HG03196 (cell line): Measurements from ENCODE around the gene UPF3B.
"Not testable (repeated sequence)": the region's sequence is repeated elsewhere in the genome, so short reads cannot be mapped to it uniquely, and the experiment has no call there.

ENCODE experiments used
- ATAC-seq: cut with Tn5 transposase; IDR thresholded peaks from one replicate; pipeline ENCODE4 v1.9.1; 2021; ENCODE audit not compliant: unreplicated experiment

Gene UPF3B

DNA sequence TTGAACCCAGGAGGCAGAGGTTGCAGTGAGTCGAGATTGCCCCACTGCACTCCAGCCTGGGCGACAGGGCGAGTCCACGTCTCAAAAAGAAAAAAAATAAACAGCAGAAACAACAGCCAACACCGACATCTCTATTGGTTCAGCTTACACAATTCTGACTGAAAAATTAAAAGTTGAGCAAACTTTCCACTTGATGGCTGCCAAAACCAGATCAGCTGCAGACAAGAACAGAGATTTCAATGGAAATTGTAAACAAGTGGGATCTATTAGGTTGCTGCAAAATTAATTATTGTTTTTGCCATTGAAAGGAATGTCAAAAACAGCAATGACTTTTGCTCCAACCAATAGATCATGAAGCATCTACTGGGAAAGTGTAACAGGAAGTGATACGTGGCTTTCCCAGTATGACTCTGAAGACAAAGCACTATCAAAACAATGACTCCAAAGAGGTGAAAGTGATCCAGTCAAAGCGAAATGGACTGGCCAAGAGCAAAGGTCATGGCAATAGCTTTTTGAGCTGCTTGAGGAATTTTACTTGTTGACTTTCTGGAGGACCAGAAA lies 26.3 kb downstream of the UPF3B start:
- ATAC-seq: no peak

DNA sequence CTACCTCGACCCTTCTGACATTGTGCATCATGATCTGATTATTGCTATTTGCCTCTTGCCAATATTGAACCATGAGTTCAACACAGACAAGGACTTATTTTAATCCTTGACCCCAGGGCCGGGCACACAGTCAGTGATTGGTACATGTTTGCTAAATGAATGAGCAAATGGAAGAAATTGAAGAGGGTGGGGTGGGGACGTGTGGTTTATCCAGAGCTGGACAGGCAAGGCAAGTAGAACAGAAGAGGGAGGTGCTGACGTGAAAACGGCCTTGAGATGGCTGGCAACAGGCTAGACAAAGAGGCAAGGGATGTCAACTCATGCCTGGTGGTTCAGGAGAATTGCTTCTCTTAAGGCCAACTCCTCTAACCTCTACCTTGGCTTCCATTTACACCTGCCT lies 28.5 kb downstream of the UPF3B start:
- not testable (repeated sequence) for ATAC-seq

DNA sequence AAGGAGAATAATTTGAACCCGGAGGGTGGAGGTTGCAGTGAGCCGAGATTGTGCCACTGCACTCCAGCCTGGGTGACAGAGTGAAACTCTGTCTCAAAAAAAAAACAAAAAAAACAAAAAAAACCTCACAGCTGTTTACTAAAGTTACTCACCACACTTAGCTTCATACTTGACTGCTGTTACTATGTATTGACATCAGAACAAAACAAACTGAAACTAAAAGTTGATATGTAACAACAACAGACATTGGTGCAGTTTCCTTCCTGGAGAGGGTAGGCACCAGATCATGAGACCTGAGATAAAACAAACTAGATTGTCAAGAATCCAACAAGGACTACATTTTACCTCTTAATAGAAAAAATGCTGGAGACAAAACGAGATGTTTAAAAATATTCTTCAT lies 31.1 kb downstream of the UPF3B start:
- peak; percentile 95 for ATAC-seq

DNA sequence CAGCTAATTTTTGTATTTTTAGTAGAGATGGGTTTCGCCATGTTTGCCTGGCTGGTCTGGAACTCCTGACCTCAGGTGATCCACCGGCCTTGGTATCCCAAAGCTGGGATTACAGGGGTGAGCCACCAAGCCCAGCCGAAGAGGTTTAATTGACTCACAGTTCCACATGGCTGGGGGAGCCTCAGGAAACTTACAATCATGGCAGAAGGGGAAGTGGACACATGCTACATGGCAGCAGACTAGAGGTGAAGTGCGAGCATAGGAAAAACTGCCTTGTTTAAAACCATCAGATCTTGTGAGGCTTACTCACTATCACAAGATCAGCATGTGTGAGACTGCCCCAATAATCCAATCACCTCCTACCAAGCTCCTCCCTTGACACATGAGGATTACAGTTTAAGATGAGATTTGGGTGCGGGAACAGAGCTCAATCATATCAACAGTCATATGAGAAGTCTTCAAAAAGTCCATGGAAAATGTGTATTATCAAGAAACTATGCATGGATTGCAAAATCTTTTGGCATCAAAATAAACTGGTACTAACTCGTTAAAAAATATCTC lies 35.6 kb downstream of the UPF3B start:
- ATAC-seq: no peak

DNA sequence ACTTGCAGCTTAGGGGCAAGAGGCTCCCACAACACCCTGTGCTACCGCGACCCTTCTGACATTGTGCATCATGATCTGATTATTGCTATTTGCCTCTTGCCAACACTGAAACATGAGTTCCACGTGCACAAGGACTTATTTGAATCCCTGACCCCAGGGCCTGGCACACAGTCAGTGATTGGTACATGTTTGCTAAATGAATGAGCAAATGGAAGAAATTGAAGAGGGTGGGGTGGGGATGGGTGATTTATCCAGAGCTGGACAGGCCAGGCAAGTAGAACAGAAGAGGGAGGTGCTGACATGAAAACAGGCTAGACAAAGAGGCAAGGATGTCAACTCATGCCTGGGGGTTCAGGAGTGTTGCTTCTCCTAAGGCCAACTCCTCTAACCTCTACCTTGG lies 36.5 kb downstream of the UPF3B start:
- no peak for ATAC-seq

DNA sequence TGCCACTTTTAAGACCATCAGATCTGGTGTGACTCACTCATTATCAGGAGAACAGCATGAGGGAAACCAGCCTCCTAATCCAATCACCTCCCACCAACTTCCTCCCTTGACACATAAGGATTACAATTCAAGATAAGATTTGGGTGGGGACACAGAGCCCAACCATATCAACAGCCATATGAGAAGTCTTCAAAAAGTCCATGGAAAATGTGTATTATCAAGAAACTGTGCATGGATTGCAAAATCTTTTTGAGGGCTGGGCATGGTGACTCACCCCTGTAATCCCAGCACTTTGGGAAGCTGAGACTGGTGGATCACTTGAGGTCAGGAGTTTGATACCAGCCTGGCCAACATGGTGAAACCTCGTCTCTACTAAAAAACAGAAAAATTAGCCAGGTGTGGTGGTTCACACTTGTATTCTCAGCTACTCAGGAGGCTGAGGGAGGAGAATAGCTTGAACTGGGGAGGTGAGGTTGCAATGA lies 43.5 kb downstream of the UPF3B start:
- no peak for ATAC-seq

DNA sequence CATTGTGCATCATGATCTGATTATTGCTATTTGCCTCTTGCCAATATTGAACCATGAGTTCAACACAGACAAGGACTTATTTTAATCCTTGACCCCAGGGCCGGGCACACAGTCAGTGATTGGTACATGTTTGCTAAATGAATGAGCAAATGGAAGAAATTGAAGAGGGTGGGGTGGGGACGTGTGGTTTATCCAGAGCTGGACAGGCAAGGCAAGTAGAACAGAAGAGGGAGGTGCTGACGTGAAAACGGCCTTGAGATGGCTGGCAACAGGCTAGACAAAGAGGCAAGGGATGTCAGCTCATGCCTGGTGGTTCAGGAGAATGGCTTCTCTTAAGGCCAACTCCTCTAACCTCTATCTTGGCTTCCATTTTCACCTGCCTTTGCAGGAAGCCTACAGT lies 44.3 kb downstream of the UPF3B start:
- ATAC-seq: not testable (repeated sequence)

DNA sequence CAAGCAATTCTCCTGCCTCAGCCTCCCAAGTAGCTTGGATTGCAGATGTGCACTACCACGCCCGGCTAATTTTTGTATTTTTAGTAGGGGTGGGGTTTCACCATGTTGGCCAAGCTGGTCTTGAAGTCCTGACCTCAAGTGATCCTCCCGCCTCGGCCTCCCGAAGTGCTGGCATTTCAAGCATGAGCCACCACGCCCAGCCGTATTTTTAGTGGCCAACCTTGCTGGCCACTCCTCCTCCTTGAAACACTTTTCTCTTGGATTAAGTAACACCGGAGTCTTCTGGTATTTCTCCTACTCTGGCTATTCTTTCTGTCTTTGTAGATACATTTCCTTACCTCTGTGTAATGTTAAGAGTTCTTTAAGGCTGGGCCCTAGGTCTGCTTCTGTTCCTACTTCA lies 50.2 kb downstream of the UPF3B start:
- no peak for ATAC-seq

DNA sequence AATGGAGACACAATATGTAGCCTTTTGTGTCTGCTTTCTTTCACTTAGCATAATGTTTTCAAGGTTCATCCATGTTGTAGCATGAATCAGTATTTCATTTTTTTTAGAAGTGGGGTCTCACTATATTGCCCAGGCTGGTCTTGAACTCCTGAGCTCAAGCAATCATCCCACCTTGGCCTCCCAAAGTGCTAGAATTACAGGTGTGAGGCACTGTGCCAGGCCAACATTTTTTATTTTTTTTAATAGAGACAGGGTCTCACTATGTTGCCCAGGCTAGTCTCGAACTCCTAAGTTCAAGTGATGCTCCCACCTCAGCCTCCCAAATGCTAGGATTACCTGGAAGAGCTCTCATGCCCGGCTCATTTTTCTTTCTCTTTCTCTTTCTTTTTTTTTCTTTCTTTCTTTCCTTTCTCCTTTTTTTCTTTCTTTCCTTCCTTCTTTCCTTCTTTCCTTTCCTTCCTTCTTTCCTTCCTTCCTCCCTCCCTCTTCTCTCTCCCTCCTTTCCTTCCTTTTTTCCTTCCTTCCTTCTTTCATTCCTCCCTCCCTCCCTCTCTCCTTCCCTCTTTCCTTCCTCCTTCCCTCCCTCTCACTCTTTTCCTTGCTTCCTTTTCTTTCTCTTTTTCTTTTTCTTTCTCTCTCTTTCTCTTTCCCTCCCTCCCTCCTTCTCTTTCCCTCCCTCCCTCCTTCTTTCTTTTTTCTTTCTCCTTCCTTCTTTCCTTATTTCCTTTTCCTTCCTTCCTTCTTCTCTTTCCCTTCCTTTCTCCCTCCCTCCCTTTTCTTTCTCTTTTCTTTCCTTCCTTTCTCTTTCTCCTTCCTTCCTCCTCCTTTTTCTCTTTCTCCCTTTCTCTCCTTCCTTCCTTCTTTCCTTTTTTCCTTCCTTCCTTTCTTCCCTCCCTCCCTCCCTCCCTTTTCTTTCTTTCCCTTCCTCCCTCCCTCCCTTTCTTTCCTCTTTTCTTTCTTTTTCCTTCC lies 51.2 kb downstream of the UPF3B start:
- no peak for ATAC-seq

DNA sequence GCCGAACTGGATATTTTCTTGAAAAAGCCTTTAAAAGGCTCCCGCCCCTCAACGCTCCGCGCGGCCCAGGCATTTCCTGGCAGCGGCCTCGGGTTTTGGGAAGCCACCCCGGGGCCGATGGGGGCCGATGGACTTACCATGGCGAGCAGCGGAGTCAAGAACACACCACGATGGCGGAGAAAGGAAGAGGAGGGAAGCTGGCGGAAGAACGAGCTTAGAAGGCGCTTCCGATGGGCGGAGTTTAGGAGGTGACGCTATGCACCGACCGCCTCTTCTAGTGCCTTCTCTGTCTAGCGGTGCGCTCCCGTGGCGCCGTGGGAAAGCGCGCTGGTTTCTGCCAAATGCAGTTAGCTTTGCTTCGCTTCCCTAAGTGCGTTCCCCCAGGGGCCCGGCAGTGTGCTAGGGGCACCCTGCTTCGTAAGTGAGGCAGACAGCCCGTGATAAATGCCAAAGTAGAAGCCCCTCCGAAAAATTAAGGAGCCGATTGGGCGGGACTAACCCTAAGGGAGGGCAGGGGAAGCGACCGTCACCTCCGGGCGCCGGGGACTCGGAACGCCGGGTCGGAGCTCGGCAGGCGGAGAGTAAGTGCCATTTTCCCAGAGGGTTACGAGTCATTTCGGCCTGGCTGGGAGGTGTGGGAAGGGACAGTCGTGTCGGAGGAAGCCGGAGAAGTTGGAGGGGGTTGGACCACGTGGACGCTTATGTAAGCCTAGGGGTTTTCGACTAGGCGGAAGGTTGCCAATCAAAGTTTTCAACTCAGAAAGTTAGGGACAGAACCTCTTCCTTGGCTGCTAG lies 61.1 kb downstream of the UPF3B start, which contains the start of gene RPL39:
RPL39 (minus strand) TSS at position 194 of the 795 bp plus-strand sequence; CDS start at position 140, 54 bp downstream.
- ATAC-seq: peak; percentile 92

DNA sequence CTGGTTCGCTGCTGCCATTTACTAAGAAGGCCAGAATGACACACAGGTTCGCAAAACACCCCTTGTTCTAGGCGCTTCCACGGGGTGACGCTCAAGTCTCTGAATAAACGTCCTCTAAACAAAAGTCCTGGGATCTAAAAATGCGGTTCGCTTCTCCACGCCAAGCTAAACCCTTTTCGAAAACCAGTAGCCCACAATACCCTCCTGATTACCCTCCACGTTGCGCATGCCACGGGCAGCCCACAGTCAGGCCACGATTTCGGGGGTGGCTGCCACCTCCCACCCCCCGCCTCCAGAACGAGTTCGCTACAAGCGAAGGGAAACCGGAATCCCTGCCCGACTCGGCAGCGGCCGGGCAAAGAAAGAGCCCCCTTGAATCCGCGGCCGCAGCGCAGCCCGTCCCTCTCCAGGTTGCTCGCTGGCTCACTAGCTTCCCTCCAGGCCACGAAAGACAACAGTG lies 61.8 kb downstream of the UPF3B start:
- peak; percentile 23 for ATAC-seq

DNA sequence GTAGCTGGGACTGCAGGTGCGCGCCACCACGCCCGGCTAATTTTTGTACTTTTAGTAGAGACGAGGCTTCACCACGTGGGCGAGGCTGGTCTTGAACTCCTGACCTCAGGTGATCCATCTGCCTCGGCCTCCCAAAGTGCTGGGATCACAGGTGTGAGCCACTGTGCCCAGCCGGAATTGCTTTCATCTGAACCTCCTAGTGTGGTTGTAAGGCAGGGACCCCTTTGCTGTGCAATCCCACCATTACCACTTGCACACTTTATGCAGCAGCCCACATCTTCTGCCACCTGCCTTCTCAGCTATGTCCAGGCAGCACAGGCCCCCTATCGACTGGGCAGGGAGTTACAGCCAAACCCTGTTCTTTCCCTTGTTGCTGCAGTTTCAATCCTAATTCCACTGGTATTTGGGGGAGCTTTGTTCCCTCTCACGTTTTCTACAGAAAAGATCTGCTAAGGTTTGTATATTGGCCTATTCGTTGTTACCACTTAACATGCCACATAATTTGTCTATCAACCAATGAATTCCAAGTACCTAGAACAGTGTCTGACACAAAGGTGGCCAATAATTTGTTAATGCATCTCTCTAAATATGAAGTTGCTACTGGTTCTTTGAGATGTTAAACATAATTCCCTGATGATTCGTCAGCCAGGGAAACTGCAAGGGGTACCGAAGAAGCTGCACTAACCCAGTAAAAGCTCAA lies 67.9 kb downstream of the UPF3B start:
- no peak for ATAC-seq
